OCI-LY3 (cell line): Measurements from ENCODE around the gene LCOR.

ENCODE experiments used
- H2AFZ ChIP-seq: fragments of 200-600, 300-600 bp; shearing (Covaris generic); 2 replicates; pipeline ENCODE4 v1.6.0; 2014; ENCODE audit warnings: antibody characterized with exemption, low read depth, low read length
- H3K27ac ChIP-seq: fragments of 200-600, 300-600 bp; sonication (generic); 2 replicates; pipeline ENCODE4 v1.5.1; 2014; ENCODE audit warnings: mild to moderate bottlenecking, low read length, moderate library complexity, mixed read lengths
- H3K27me3 ChIP-seq: fragments of 200-600, 300-600 bp; sonication (generic); 2 replicates; pipeline ENCODE4 v1.6.1; 2014; ENCODE audit warnings: low read depth, low read length, mixed read lengths
- H3K36me3 ChIP-seq: fragments of 200-600, 300-600 bp; sonication (generic); replicated peaks from 2 replicates; pipeline ENCODE3; 2014; ENCODE audit warnings: low read depth, low read length, mixed read lengths
- H3K4me1 ChIP-seq: fragments of 300-600, 200-600 bp; sonication (generic); 2 replicates; pipeline ENCODE4 v1.6.1; 2014; ENCODE audit warnings: low read length, mixed read lengths
- H3K4me2 ChIP-seq: fragments of 200-600, 300-600 bp; sonication (generic); 2 replicates; pipeline ENCODE4 v1.6.1; 2014; ENCODE audit warnings: low read length, mixed read lengths
- H3K4me3 ChIP-seq: fragments of 300-600, 200-600 bp; sonication (generic); 2 replicates; pipeline ENCODE4 v1.5.1; 2014; ENCODE audit warnings: antibody characterized with exemption, mild to moderate bottlenecking, low read length, moderate library complexity
- H3K79me2 ChIP-seq: fragments of 300-600, 200-600 bp; shearing (Covaris generic); 2 replicates; pipeline ENCODE4 v1.6.1; 2014; ENCODE audit warnings: mild to moderate bottlenecking, low read length, mixed read lengths
- H3K9ac ChIP-seq: fragments of 300-600, 200-600 bp; shearing (Covaris generic); 2 replicates; pipeline ENCODE4 v1.6.0; 2014; ENCODE audit warnings: mild to moderate bottlenecking, low read length, moderate library complexity
- H3K9me3 ChIP-seq: fragments of 200-600, 300-600 bp; shearing (Covaris generic); 2 replicates; pipeline ENCODE4 v1.6.1; 2014; ENCODE audit warnings: low read length, mixed read lengths; ENCODE audit not compliant: insufficient read depth
- H4K20me1 ChIP-seq: fragments of 200-600, 300-600 bp; sonication (generic); 2 replicates; pipeline ENCODE4 v1.6.1; 2016; ENCODE audit warnings: low read length, mixed read lengths; ENCODE audit not compliant: insufficient read depth
- EZH2phosphoT487 ChIP-seq: fragments of 200-600 bp; shearing (Covaris generic); IDR thresholded peaks from 2 replicates; pipeline ENCODE4 v1.6.1; 2018; ENCODE audit warnings: antibody characterized with exemption, mixed run types, low read depth
- TF ChIP-seq, protein P1 (sequence below): fragments of 200-600, 300-600 bp; sonication (generic); IDR thresholded peaks from 2 replicates; pipeline ENCODE4 v1.5.1; 2014; ENCODE audit warnings: antibody characterized with exemption, low read length, low read depth

The LCOR gene

DNA sequence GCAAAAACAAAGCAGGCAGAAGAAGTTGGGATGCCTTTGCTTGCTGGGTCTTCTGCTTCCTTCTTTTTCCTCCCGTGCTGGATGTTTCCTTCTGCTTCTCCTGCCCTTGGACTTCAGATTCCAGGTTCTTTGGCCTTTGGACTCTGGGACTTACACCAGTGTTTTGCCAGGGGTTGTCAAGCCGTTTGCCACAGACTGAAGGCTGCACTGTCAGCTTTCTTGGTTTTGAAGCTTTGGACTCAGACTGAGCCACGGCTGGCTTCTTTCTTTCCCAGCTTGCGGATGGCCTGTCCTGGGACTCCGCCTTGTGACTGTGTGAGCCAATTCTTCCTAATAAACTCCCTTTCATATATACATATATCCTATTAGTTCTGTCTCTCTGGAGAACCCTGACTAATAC, 11.3 kb upstream of the LCOR start:
- H3K27me3 ChIP-seq = no peaks in the 10 kb centered on the region
- no peak overlapping the region for H3K9ac ChIP-seq
- TF ChIP-seq EZH2phosphoT487 = no peak
- TF ChIP-seq, protein P1, sequence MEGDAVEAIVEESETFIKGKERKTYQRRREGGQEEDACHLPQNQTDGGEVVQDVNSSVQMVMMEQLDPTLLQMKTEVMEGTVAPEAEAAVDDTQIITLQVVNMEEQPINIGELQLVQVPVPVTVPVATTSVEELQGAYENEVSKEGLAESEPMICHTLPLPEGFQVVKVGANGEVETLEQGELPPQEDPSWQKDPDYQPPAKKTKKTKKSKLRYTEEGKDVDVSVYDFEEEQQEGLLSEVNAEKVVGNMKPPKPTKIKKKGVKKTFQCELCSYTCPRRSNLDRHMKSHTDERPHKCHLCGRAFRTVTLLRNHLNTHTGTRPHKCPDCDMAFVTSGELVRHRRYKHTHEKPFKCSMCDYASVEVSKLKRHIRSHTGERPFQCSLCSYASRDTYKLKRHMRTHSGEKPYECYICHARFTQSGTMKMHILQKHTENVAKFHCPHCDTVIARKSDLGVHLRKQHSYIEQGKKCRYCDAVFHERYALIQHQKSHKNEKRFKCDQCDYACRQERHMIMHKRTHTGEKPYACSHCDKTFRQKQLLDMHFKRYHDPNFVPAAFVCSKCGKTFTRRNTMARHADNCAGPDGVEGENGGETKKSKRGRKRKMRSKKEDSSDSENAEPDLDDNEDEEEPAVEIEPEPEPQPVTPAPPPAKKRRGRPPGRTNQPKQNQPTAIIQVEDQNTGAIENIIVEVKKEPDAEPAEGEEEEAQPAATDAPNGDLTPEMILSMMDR = no peak
- no peaks in the 10 kb centered on the region for H4K20me1 ChIP-seq
- no peak overlapping the region for H3K4me2 ChIP-seq
- H3K9me3 ChIP-seq = no peaks in the 10 kb centered on the region
- H3K36me3 ChIP-seq = no peaks in the 10 kb centered on the region
- H3K4me1 ChIP-seq = no peaks in the 10 kb centered on the region
- H2AFZ ChIP-seq = no peak overlapping the region
- no peak overlapping the region for H3K27ac ChIP-seq
- H3K4me3 ChIP-seq = no peak overlapping the region
- no peaks in the 10 kb centered on the region for H3K79me2 ChIP-seq

- Histone ChIP-seq H3K9ac (no peak overlapping the region), H3K4me2 (no peak overlapping the region), H3K4me3 (no peak overlapping the region), H3K36me3 (no peaks in the 10 kb centered on the region), H2AFZ (no peak overlapping the region), H3K27ac (no peak overlapping the region), H3K79me2 (no peaks in the 10 kb centered on the region), H3K27me3 (no peaks in the 10 kb centered on the region), H3K4me1 (peaks cover 21% of the 10 kb centered on the region), H4K20me1 (no peaks in the 10 kb centered on the region), H3K9me3 (no peaks in the 10 kb centered on the region)
- no peak for TF ChIP-seq EZH2phosphoT487
- TF ChIP-seq, protein P1 = no peak
These were observed 5.7 kb upstream of the LCOR start for GRCh38 chr10:96826438-96826837.

GRCh38 chr10:96828609-96829008, 3.5 kb upstream of the LCOR start:
- H4K20me1 ChIP-seq = peaks cover 3% of the 10 kb centered on the region; the same call in 1 of the 2 replicates
- H3K79me2 ChIP-seq = peaks cover 9% of the 10 kb centered on the region
- H2AFZ ChIP-seq = no peak overlapping the region
- no peak overlapping the region for H3K9ac ChIP-seq
- H3K27me3 ChIP-seq = no peaks in the 10 kb centered on the region
- peaks cover 23% of the 10 kb centered on the region for H3K4me1 ChIP-seq
- no peak overlapping the region for H3K27ac ChIP-seq
- no peaks in the 10 kb centered on the region for H3K9me3 ChIP-seq
- no peak overlapping the region for H3K4me2 ChIP-seq
- TF ChIP-seq, protein P1 = no peak
- no peak for TF ChIP-seq EZH2phosphoT487
- no peaks in the 10 kb centered on the region for H3K36me3 ChIP-seq
- no peak overlapping the region for H3K4me3 ChIP-seq

- no peaks in the 10 kb centered on the region for H3K36me3 ChIP-seq
- H3K27ac ChIP-seq = no peak overlapping the region
- no peak overlapping the region for H3K9ac ChIP-seq
- no peaks in the 10 kb centered on the region for H3K9me3 ChIP-seq
- no peaks in the 10 kb centered on the region for H3K27me3 ChIP-seq
- H3K4me3 ChIP-seq = no peak overlapping the region
- peak overlapping the region; percentile 18; the same call in 1 of the 2 replicates for H3K4me2 ChIP-seq
- H3K79me2 ChIP-seq = peaks cover 15% of the 10 kb centered on the region
- H3K4me1 ChIP-seq = peaks cover 29% of the 10 kb centered on the region
- H2AFZ ChIP-seq = no peak overlapping the region
- H4K20me1 ChIP-seq = peaks cover 8% of the 10 kb centered on the region
- TF ChIP-seq, protein P1 = no peak
- no peak for TF ChIP-seq EZH2phosphoT487
These were observed 2.9 kb upstream of the LCOR start for GRCh38 chr10:96829029-96829773.
